GM23338 (cell line): ENCODE measurements around the gene NIPBL.

Source experiments
- CREB1 ChIP-seq: fragments of 250-450 bp; sonication (Bioruptor Pico); IDR thresholded peaks from 2 replicates; pipeline ENCODE4 v1.5.0; 2020; ENCODE audit warnings: low read depth, mild to moderate bottlenecking, moderate library complexity
- CTCF ChIP-seq, 2 experiments: fragments of 200-600 bp in 1 of 2; sonication (generic) in 1 of 2; conservative IDR thresholded peaks; 2 replicates each; pipeline versions ENCODE4 v1.5.1 to v1.6.1; 2016 to 2017; ENCODE audit warnings: antibody characterized with exemption in 2 of 2, low read depth in 2 of 2, mild to moderate bottlenecking in 2 of 2, moderate library complexity in 1 of 2
- ETS1 ChIP-seq: IDR thresholded peaks from 2 replicates; pipeline ENCODE4 v1.6.1; 2016; ENCODE audit warnings: antibody characterized with exemption
- EZH2 ChIP-seq: fragments of 200-600 bp; sonication (generic); IDR thresholded peaks from one replicate; pipeline ENCODE4 v1.8.0; 2017; ENCODE audit warnings: antibody characterized with exemption, mild to moderate bottlenecking, low read depth; ENCODE audit not compliant: unreplicated experiment
- EZH2phosphoT487 ChIP-seq: fragments of 200-600 bp; sonication (generic); IDR thresholded peaks from one replicate; pipeline ENCODE4 v1.8.1; 2018; ENCODE audit warnings: antibody characterized with exemption; ENCODE audit not compliant: unreplicated experiment
- JUNB ChIP-seq: IDR thresholded peaks from one replicate; pipeline ENCODE4 v1.6.1; 2016; ENCODE audit warnings: antibody characterized with exemption; ENCODE audit not compliant: unreplicated experiment
- NANOG ChIP-seq: IDR thresholded peaks from 2 replicates; pipeline ENCODE4 v1.6.1; 2016; ENCODE audit warnings: antibody characterized with exemption, borderline replicate concordance
- POLR2AphosphoS5 ChIP-seq: IDR thresholded peaks from 2 replicates; pipeline ENCODE4 v1.6.1; 2016; ENCODE audit warnings: antibody characterized with exemption, low read depth
- REST ChIP-seq: IDR thresholded peaks from one replicate; pipeline ENCODE4 v1.6.1; 2018; ENCODE audit warnings: antibody characterized with exemption; ENCODE audit not compliant: unreplicated experiment
- STAT1 ChIP-seq: IDR thresholded peaks from one replicate; pipeline ENCODE4 v1.6.1; 2016; ENCODE audit warnings: antibody characterized with exemption; ENCODE audit not compliant: unreplicated experiment
- ZNF114 ChIP-seq: fragments of 250-450 bp; sonication (Bioruptor Pico); IDR thresholded peaks from 2 replicates; pipeline ENCODE4 v1.5.0; 2020; ENCODE audit warnings: mild to moderate bottlenecking, moderate library complexity
- ZNF331 ChIP-seq: fragments of 250-450 bp; sonication (Bioruptor Pico); IDR thresholded peaks from 2 replicates; pipeline ENCODE4 v1.5.0; 2020; ENCODE audit warnings: low read depth, mild to moderate bottlenecking, moderate library complexity
- ZNF462 ChIP-seq: fragments of 250-450 bp; sonication (Bioruptor Pico); IDR thresholded peaks from 2 replicates; pipeline ENCODE4 v1.5.0; 2020; ENCODE audit warnings: mild to moderate bottlenecking, moderate library complexity

GRCh38 chr5:36897616-36898015 lies 21.0 kb downstream of the NIPBL start:
- TF ChIP-seq CREB1 (CRISPR knock-in tag) = no peak
- no peak for TF ChIP-seq CTCF (conservative IDR thresholded peaks at IDR 0.05; ENCODE audit: low read depth in 2 of 2)
- TF ChIP-seq EZH2 = no peak
- TF ChIP-seq JUNB = no peak
- TF ChIP-seq ETS1 = no peak
- no peak for TF ChIP-seq REST
- TF ChIP-seq POLR2AphosphoS5 = no peak
- TF ChIP-seq EZH2phosphoT487 = no peak
- TF ChIP-seq ZNF114 (CRISPR knock-in tag) = no peak
- TF ChIP-seq NANOG = no peak
- no peak for TF ChIP-seq STAT1
- no peak for TF ChIP-seq ZNF331 (CRISPR knock-in tag)
- no peak for TF ChIP-seq ZNF462 (CRISPR knock-in tag)
